Tibial nerve (tissue), 3 donors: ENCODE measurements around the gene NMNAT3.

Source experiments
- POLR2A ChIP-seq, 2 donors: fragments of 450-650 bp; IDR thresholded peaks; one replicate each; pipeline ENCODE4 v1.6.1; 2017; ENCODE audit warnings: antibody characterized with exemption in 2 of 2, mild to moderate bottlenecking in 2 of 2, moderate library complexity in 2 of 2
- TF ChIP-seq, protein P1 (sequence below), 5 experiments: fragments of 200-600 bp in 3 of 5; fragments of 450-650 bp in 2 of 5; sonication (generic) in 3 of 5; IDR thresholded peaks; one replicate each; pipeline ENCODE4 v1.5.1; 2016 to 2019; ENCODE audit warnings: antibody characterized with exemption in 5 of 5, mild to moderate bottlenecking in 3 of 5, moderate library complexity in 2 of 5

DNA sequence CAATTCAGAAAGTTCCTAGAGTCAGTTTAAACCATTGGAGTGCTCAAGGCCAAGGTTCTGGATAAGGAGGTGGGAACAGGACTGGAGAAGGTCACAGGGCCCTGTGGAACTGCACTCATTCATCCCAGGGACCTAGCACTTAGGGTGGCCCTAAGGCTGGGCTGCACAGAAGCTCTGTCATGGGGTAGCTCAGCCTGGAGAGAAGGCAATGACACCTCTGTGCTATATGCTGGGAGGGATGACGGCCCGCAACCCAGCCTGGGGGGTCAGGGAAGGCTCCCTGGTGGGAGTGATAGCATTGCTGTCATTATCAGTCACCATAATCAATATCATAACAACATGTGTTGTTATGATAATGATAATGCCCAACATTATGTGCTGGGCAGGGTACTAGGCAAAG is 151.6 kb downstream of the NMNAT3 start:
- TF ChIP-seq, protein P1, sequence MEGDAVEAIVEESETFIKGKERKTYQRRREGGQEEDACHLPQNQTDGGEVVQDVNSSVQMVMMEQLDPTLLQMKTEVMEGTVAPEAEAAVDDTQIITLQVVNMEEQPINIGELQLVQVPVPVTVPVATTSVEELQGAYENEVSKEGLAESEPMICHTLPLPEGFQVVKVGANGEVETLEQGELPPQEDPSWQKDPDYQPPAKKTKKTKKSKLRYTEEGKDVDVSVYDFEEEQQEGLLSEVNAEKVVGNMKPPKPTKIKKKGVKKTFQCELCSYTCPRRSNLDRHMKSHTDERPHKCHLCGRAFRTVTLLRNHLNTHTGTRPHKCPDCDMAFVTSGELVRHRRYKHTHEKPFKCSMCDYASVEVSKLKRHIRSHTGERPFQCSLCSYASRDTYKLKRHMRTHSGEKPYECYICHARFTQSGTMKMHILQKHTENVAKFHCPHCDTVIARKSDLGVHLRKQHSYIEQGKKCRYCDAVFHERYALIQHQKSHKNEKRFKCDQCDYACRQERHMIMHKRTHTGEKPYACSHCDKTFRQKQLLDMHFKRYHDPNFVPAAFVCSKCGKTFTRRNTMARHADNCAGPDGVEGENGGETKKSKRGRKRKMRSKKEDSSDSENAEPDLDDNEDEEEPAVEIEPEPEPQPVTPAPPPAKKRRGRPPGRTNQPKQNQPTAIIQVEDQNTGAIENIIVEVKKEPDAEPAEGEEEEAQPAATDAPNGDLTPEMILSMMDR (IDR thresholded peaks at IDR 0.05): no peak
- no peak for TF ChIP-seq POLR2A (IDR thresholded peaks at IDR 0.05)
